Stimulated activated CD4-positive, alpha-beta T cell treated with anti-CD3 and anti-CD28 coated beads, Interleukin-1b, Interleukin-23, amount 100 ng/mL, for 24 hours (primary cell): Measurements from ENCODE around the gene FSTL5.

Source experiments
- DNase-seq, 4 experiments: peaks; one replicate each; pipeline ENCODE4 v3.0.0-alpha.2; 2020; ENCODE audit warnings: low read depth in 4 of 4, low spot score in 1 of 4

FSTL5 gene

GRCh38 chr4:161466316-161466715, 697.5 kb downstream of the FSTL5 start:
- no peak for DNase-seq

GRCh38 chr4:161463436-161463835, 700.4 kb downstream of the FSTL5 start:
- DNase-seq, result no peak

GRCh38 chr4:161457906-161458305, 705.9 kb downstream of the FSTL5 start:
- no peak for DNase-seq

- DNase-seq, result no peak
These were observed 706.5 kb downstream of the FSTL5 start for GRCh38 chr4:161457311-161457710.

GRCh38 chr4:161454860-161455259, 708.9 kb downstream of the FSTL5 start:
- no peak for DNase-seq

- no peak for DNase-seq
These were observed 715.1 kb downstream of the FSTL5 start for GRCh38 chr4:161448550-161449180.

- no peak for DNase-seq
These were observed 719.2 kb downstream of the FSTL5 start for GRCh38 chr4:161444626-161445025.

GRCh38 chr4:161442921-161443320, 720.9 kb downstream of the FSTL5 start:
- DNase-seq, result no peak

- DNase-seq, result no peak
These were observed 725.7 kb downstream of the FSTL5 start for GRCh38 chr4:161438096-161438495.

GRCh38 chr4:161428180-161428965, 735.4 kb downstream of the FSTL5 start:
- DNase-seq, result no peak

- no peak for DNase-seq
These were observed 744.0 kb downstream of the FSTL5 start for GRCh38 chr4:161419822-161420221.

GRCh38 chr4:161411901-161412300, 751.9 kb downstream of the FSTL5 start:
- no peak for DNase-seq

- DNase-seq, result no peak
These were observed 759.3 kb downstream of the FSTL5 start for GRCh38 chr4:161404346-161405110.

GRCh38 chr4:161403781-161404180, 760.0 kb downstream of the FSTL5 start:
- DNase-seq, result no peak

GRCh38 chr4:161393602-161394001, 770.2 kb downstream of the FSTL5 start:
- DNase-seq, result no peak

- no peak for DNase-seq
These were observed 781.1 kb downstream of the FSTL5 start for GRCh38 chr4:161382655-161383054.

GRCh38 chr4:161376275-161376674, 787.5 kb downstream of the FSTL5 start:
- DNase-seq, result no peak

GRCh38 chr4:161364681-161365080, 799.1 kb downstream of the FSTL5 start:
- DNase-seq, result no peak

GRCh38 chr4:161360982-161361381, 802.8 kb downstream of the FSTL5 start:
- DNase-seq, result no peak

- DNase-seq, result no peak
These were observed 804.3 kb downstream of the FSTL5 start for GRCh38 chr4:161359491-161359890.

- no peak for DNase-seq
These were observed 807.4 kb downstream of the FSTL5 start for GRCh38 chr4:161356351-161356750.

- no peak for DNase-seq
These were observed 812.9 kb downstream of the FSTL5 start for GRCh38 chr4:161350946-161351345.
